K562 (cell line): ENCODE data around the gene FLT1. TPM values are rescaled to one million over a fixed set of nuclear protein-coding genes. Genes with fewer than 3 reads are reported as not detected.

Experiments
- ATAC-seq: fragments of 200-7000 bp; cut with Tn5 transposase; 3 replicates; pipeline ENCODE4 v1.9.1; 2020; ENCODE audit warnings: moderate library complexity
- BruUV-seq: library from RNA; stranded (reverse); fragments of 400-500 nt; replicated peaks from 2 replicates; lab custom pipeline; 2021; lab: Mats Ljungman, UMichigan
- CTCF ChIA-PET: fragments of 300-600 bp; formaldehyde crosslinking; extraction: SDS; loops from one replicate; lab custom pipeline; 2021; ENCODE audit warnings: low intra/inter-chr PET ratio; lab: Yijun Ruan, JAX
- POLR2A ChIA-PET: fragments of 300-600, 350-650 bp; sonication (Branson Sonifier 250); formaldehyde crosslinking; extraction: SDS; loops from one replicate; lab custom pipeline; 2021; ENCODE audit warnings: antibody characterized with exemption, inconsistent platforms; lab: Yijun Ruan, JAX
- DNase-seq, 4 experiments: peaks; one replicate each; pipeline versions ENCODE4 v3.0.0 to v3.0.0-alpha.2; 2011 to 2018; ENCODE audit warnings: low spot score in 3 of 4, mixed read lengths in 3 of 4; ENCODE audit errors: extremely low read depth in 1 of 4
- FAIRE-seq: peaks from 2 replicates; lab custom pipeline; 2011; peaks lifted over from hg19 to GRCh38; lab: Jason Lieb, UNC
- H2AFZ ChIP-seq: 2 replicates; pipeline ENCODE4 v1.6.0; 2011; ENCODE audit warnings: low read depth, low read length, control low read depth, inconsistent platforms
- H3K27ac ChIP-seq: fragments of 200-600 bp; 3 replicates; pipeline ENCODE4 v1.8.0; 2011; ENCODE audit warnings: low read depth, mild to moderate bottlenecking, control low read depth, inconsistent platforms, low read length, moderate library complexity, mixed read lengths; ENCODE audit errors: extremely low read depth
- H3K27me3 ChIP-seq, 2 experiments: fragments of 300-600 bp in 1 of 2; 2 replicates in 1 of 2; 3 replicates in 1 of 2; pipeline versions ENCODE4 v1.6.0 to v1.8.0; 2011; ENCODE audit warnings: inconsistent platforms in 2 of 2, low read length in 2 of 2, mild to moderate bottlenecking in 1 of 2, mixed read lengths in 1 of 2, moderate library complexity in 1 of 2; ENCODE audit not compliant: control insufficient read depth in 2 of 2, insufficient read depth in 2 of 2
- H3K36me3 ChIP-seq: fragments of 300-600 bp; 3 replicates; pipeline ENCODE4 v1.8.0; 2011; ENCODE audit warnings: mild to moderate bottlenecking, low read length, inconsistent platforms; ENCODE audit not compliant: control insufficient read depth, insufficient read depth
- H3K4me1 ChIP-seq, 2 experiments: fragments of 200-600 bp in 1 of 2; replicated peaks in 1 of 2; 2 replicates in 1 of 2; 3 replicates in 1 of 2; pipeline versions ENCODE4 v1.5.1 to v1.8.0; 2011; ENCODE audit warnings: inconsistent platforms in 2 of 2, low read length in 2 of 2, mild to moderate bottlenecking in 1 of 2, mixed read lengths in 1 of 2, moderate library complexity in 1 of 2; ENCODE audit not compliant: control insufficient read depth in 2 of 2, insufficient read depth in 2 of 2
- H3K4me2 ChIP-seq: 2 replicates; pipeline ENCODE4 v1.6.1; 2011; ENCODE audit warnings: low read length, control low read depth, inconsistent platforms, mixed read lengths; ENCODE audit not compliant: insufficient read depth
- H3K4me3 ChIP-seq: fragments of 200-600 bp; sonication (generic), shearing (Covaris generic); 2 replicates; pipeline ENCODE4 v1.5.1; 2016; ENCODE audit warnings: control low read depth, inconsistent platforms
- H3K79me2 ChIP-seq: fragments of 200-600 bp; 3 replicates; pipeline ENCODE4 v1.8.0; 2011; ENCODE audit warnings: low read length, inconsistent platforms; ENCODE audit not compliant: control insufficient read depth, insufficient read depth
- H3K9ac ChIP-seq, 2 experiments: 2 replicates each; pipeline versions ENCODE4 v1.6.0 to v1.6.1; 2011; ENCODE audit warnings: low read depth in 2 of 2, low read length in 2 of 2, control low read depth in 1 of 2, inconsistent platforms in 1 of 2, mild to moderate bottlenecking in 1 of 2, mixed read lengths in 1 of 2; ENCODE audit not compliant: insufficient read depth in 1 of 2
- H3K9me1 ChIP-seq: one replicate; pipeline ENCODE4 v1.6.0; 2011; ENCODE audit warnings: inconsistent platforms, mild to moderate bottlenecking, low read length, moderate library complexity; ENCODE audit not compliant: control insufficient read depth, insufficient read depth
- H3K9me3 ChIP-seq: replicated peaks from 2 replicates; pipeline ENCODE4 v1.5.1; 2011; ENCODE audit warnings: low read depth, low read length, inconsistent platforms; ENCODE audit not compliant: control insufficient read depth, insufficient read depth
- H4K20me1 ChIP-seq: replicated peaks from 2 replicates; pipeline ENCODE4 v1.6.1; 2011; ENCODE audit warnings: low read length, inconsistent platforms, mixed read lengths; ENCODE audit not compliant: control insufficient read depth, insufficient read depth
- ARID1B ChIP-seq: fragments of 450-650 bp; IDR thresholded peaks from 2 replicates; pipeline ENCODE4 v1.6.1; 2016; ENCODE audit warnings: antibody characterized with exemption, mild to moderate bottlenecking, inconsistent platforms
- BCOR ChIP-seq: fragments of 450-650 bp; IDR thresholded peaks from 2 replicates; pipeline ENCODE4 v1.6.1; 2016
- CBX5 ChIP-seq: IDR thresholded peaks from 2 replicates; pipeline ENCODE4 v1.6.1; 2014; ENCODE audit warnings: low read depth, borderline replicate concordance
- GABPA ChIP-seq: fragments of 200-800 bp; sonication (Bioruptor generic); conservative IDR thresholded peaks from 2 replicates; pipeline ENCODE4 v1.6.1; 2016; ENCODE audit warnings: low read depth, missing genetic modification characterization, missing compliant biosample characterization
- JUND ChIP-seq, 2 experiments: IDR thresholded peaks; 2 replicates in 1 of 2; 3 replicates in 1 of 2; pipeline ENCODE4 v1.6.1; 2011; ENCODE audit warnings: borderline replicate concordance in 2 of 2, low read depth in 2 of 2, low read length in 2 of 2, improper control_type of control experiment in 1 of 2, missing biosample characterization in 1 of 2, missing genetic modification characterization in 1 of 2, missing genetic modification reagents in 1 of 2
- MCM2 ChIP-seq: fragments of 450-650 bp; IDR thresholded peaks from 2 replicates; pipeline ENCODE4 v1.6.1; 2017; ENCODE audit warnings: low read depth, mild to moderate bottlenecking
- POLR2H ChIP-seq: IDR thresholded peaks from 2 replicates; pipeline ENCODE4 v1.6.1; 2016; ENCODE audit warnings: missing genetic modification characterization, low read depth, mild to moderate bottlenecking, control low read depth, missing compliant biosample characterization, moderate library complexity
- POLR3A ChIP-seq: IDR thresholded peaks from 2 replicates; pipeline ENCODE4 v1.6.1; 2011; ENCODE audit warnings: borderline replicate concordance, mild to moderate bottlenecking, moderate library complexity; ENCODE audit not compliant: insufficient read length, insufficient read depth; ENCODE audit errors: extremely low read depth
- RFX5 ChIP-seq: IDR thresholded peaks from 2 replicates; pipeline ENCODE4 v1.6.1; 2011; ENCODE audit warnings: low read depth, mild to moderate bottlenecking, improper control_type of control experiment, low read length
- TCF7L2 ChIP-seq: fragments of 150-350 bp; IDR thresholded peaks from 2 replicates; pipeline ENCODE4 v1.6.1; 2016; ENCODE audit warnings: low read depth, mild to moderate bottlenecking, low read length, moderate library complexity
- ZFP30 ChIP-seq: fragments of 250-450 bp; sonication (Bioruptor Pico); IDR thresholded peaks from 2 replicates; pipeline ENCODE4 v1.8.0; 2022; ENCODE audit warnings: moderate library complexity, mild to moderate bottlenecking, inconsistent platforms, borderline replicate concordance
- ZFP36 ChIP-seq: fragments of 150-350 bp; IDR thresholded peaks from 2 replicates; pipeline ENCODE4 v1.6.1; 2018; ENCODE audit warnings: low read length, low read depth; ENCODE audit not compliant: partially characterized antibody
- ZNF124 ChIP-seq: sonication (generic); formaldehyde crosslinking; IDR thresholded peaks from 2 replicates; pipeline ENCODE4 v1.8.1; 2022; ENCODE audit warnings: missing genetic modification reagents
- ZNF184 ChIP-seq: sonication (generic); formaldehyde crosslinking; IDR thresholded peaks from 2 replicates; pipeline ENCODE4 v1.5.0; 2020; ENCODE audit warnings: missing genetic modification reagents
- ZNF584 ChIP-seq: fragments of 200-800 bp; sonication (Bioruptor generic); IDR thresholded peaks from 2 replicates; pipeline ENCODE4 v1.6.1; 2016; ENCODE audit warnings: low read depth, mild to moderate bottlenecking, missing genetic modification characterization, missing compliant biosample characterization
- WGBS: fragments of 100-300 bp; shearing (Covaris generic); methylation state at CpG from one replicate; pipeline ENCODE4 v1.1.6; 2016; ENCODE audit warnings: low coverage, mixed read lengths; ENCODE audit not compliant: insufficient coverage; ENCODE audit errors: missing lambda C conversion rate; 5-methylcytosine and 5-hydroxymethylcytosine counted together
- in situ Hi-C: fragments of 300-500 bp; cut with MboI; formaldehyde crosslinking; loops from 4 replicates; pipeline ENCODE4 v1.15.0; 2018; ENCODE audit warnings: inconsistent platforms, mixed read lengths
- intact Hi-C: fragments of 100-400 bp; cut with micrococcal nuclease; formaldehyde crosslinking; loops from 2 replicates; pipeline ENCODE4 v1.14.2; 2022
- polyA plus RNA-seq, 8 experiments: library from polyadenylated mRNA; depleted of rRNA in 4 of 8; stranded (reverse) in 5 of 8; unstranded in 3 of 8; fragments of >200 nt; fragmentation: Nextera tagmentation in 2 of 8; fragmentation: Illumina TruSeq in 1 of 8; extraction: Ambion mirVana in 2 of 8; extraction: Trizol in 1 of 8; gene quantifications; 2 replicates each; pipeline versions ENCODE4 v1.2.1 to v1.2.3, GENCODE V29; 2011 to 2014; ENCODE audit warnings: inconsistent platforms in 1 of 8, missing spikeins in 1 of 8
- total RNA-seq, 7 experiments: library from RNA; depleted of rRNA in 6 of 7; stranded (reverse); fragments of >200 nt in 6 of 7; fragmentation: Illumina TruSeq in 2 of 7; extraction: Trizol in 2 of 7; gene quantifications; 2 replicates each; pipeline versions ENCODE4 v1.2.1 to v1.2.3, GENCODE V29; 2011 to 2021; ENCODE audit warnings: low replicate concordance in 1 of 7
- TF ChIP-seq, protein P1 (sequence below): fragments of 200-800 bp; sonication (Bioruptor generic); IDR thresholded peaks from 2 replicates; pipeline ENCODE4 v1.6.1; 2017; ENCODE audit warnings: missing genetic modification characterization, missing compliant biosample characterization

FLT1 gene
- total and polyA plus RNA-seq, 9 of the 15 experiments (the other 6 are each of a cell fraction or from before 2014, with no cell fraction given), result 0.01 to 2.0 (median 0.22) TPM

- no peak for DNase-seq
- no peaks in the 10 kb centered on the region for H3K9me3 ChIP-seq
- H3K9me1 ChIP-seq, result no peaks in the 10 kb centered on the region
- no peaks in the 10 kb centered on the region for H4K20me1 ChIP-seq
- intact Hi-C loops, result loop anchor here (10.0 kb wide), 2 partner anchors 160 to 200 kb away; no protein-coding TSS in a partner anchor
- WGBS, result 72% methylated on average over 2 of the region's 2 CpGs
- H3K27me3 ChIP-seq, result no peaks in the 10 kb centered on the region
- in situ Hi-C loops, result loop anchor here (10.0 kb wide), 2 partner anchors 310 to 470 kb away; no protein-coding TSS in a partner anchor
- no peak overlapping the region for H2AFZ ChIP-seq
- CTCF ChIA-PET, result interaction anchor here (0.9 kb wide), 1 partner anchor 311 kb away, joined by 3 read pairs; no protein-coding TSS in a partner anchor
- peaks cover 3 to 7% of the 10 kb centered on the region in 2 experiments; a peak in 4 of 5 replicates for H3K4me1 ChIP-seq
- no peak overlapping the region for H3K9ac ChIP-seq
- H3K4me2 ChIP-seq, result no peak overlapping the region
- H3K36me3 ChIP-seq, result no peaks in the 10 kb centered on the region
- H3K27ac ChIP-seq, result no peak overlapping the region
- no peaks in the 10 kb centered on the region for H3K79me2 ChIP-seq
- no peak for FAIRE-seq
- TF ChIP-seq JUND (IDR thresholded peaks at IDR 0.05; ENCODE audit: borderline replicate concordance, low read depth, low read length) (no peak), JUND (tag; IDR thresholded peaks at IDR 0.05; ENCODE audit: borderline replicate concordance, low read depth, low read length) (no peak), RFX5 (no peak), ZNF184 (no peak), BCOR (no peak), GABPA (tag) (no peak), POLR2H (tag) (no peak), POLR3A (no peak), ZNF584 (no peak), ZNF124 (no peak), MCM2 (no peak), CBX5 (no peak), ZFP30 (CRISPR knock-in tag) (no peak), TCF7L2 (no peak), ARID1B (no peak), ZFP36 (no peak)
- TF ChIP-seq, protein P1, sequence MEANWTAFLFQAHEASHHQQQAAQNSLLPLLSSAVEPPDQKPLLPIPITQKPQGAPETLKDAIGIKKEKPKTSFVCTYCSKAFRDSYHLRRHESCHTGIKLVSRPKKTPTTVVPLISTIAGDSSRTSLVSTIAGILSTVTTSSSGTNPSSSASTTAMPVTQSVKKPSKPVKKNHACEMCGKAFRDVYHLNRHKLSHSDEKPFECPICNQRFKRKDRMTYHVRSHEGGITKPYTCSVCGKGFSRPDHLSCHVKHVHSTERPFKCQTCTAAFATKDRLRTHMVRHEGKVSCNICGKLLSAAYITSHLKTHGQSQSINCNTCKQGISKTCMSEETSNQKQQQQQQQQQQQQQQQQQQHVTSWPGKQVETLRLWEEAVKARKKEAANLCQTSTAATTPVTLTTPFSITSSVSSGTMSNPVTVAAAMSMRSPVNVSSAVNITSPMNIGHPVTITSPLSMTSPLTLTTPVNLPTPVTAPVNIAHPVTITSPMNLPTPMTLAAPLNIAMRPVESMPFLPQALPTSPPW (CRISPR knock-in tag), result no peak
- TF ChIP-seq, all 486 proteins: peak for 0
- POLR2A ChIA-PET, result no interaction called here
- no peak for ATAC-seq
- no TSS peak for BruUV-seq
- H3K4me3 ChIP-seq, result no peak overlapping the region
These were observed 169.9 kb downstream of the FLT1 start for GRCh38 chr13:28325022-28325421.
